GM19239 (cell line): ENCODE data around the gene SMYD2.

Experiments used
- DNase-seq: peaks from one replicate; pipeline ENCODE4 v3.0.0; 2011; ENCODE audit warnings: low spot score; ENCODE audit not compliant: insufficient read length
- FAIRE-seq: peaks from 2 replicates; lab custom pipeline; 2011; peaks lifted over from hg19 to GRCh38; lab: Jason Lieb, UNC

The SMYD2 gene

GRCh38 chr1:214352838-214353237, 71.9 kb downstream of the SMYD2 start:
- DNase-seq: no peak
- FAIRE-seq: no peak

- FAIRE-seq: no peak
- DNase-seq: no peak
These were observed 73.6 kb downstream of the SMYD2 start for GRCh38 chr1:214354440-214355148.

GRCh38 chr1:214360116-214360515, 79.2 kb downstream of the SMYD2 start:
- FAIRE-seq: no peak
- no peak for DNase-seq

GRCh38 chr1:214360525-214361164, 79.7 kb downstream of the SMYD2 start:
- FAIRE-seq (no peak), DNase-seq (no peak)

- FAIRE-seq (no peak), DNase-seq (no peak)
These were observed 80.7 kb downstream of the SMYD2 start for GRCh38 chr1:214361636-214362035.

GRCh38 chr1:214362188-214362882, 81.4 kb downstream of the SMYD2 start:
- DNase-seq: no peak
- no peak for FAIRE-seq

GRCh38 chr1:214363386-214363785, 82.4 kb downstream of the SMYD2 start:
- no peak for FAIRE-seq
- no peak for DNase-seq

- DNase-seq: no peak
- no peak for FAIRE-seq
These were observed 83.4 kb downstream of the SMYD2 start for GRCh38 chr1:214364386-214364785.

- FAIRE-seq: no peak
- DNase-seq: no peak
These were observed 83.9 kb downstream of the SMYD2 start for GRCh38 chr1:214364786-214365295.

- no peak for DNase-seq
- FAIRE-seq: no peak
These were observed 86.9 kb downstream of the SMYD2 start for GRCh38 chr1:214367841-214368240.

- DNase-seq (no peak), FAIRE-seq (no peak)
These were observed 88.4 kb downstream of the SMYD2 start for GRCh38 chr1:214369364-214369763.

- FAIRE-seq: no peak
- no peak for DNase-seq
These were observed 89.7 kb downstream of the SMYD2 start for GRCh38 chr1:214370615-214371014.

- FAIRE-seq (no peak), DNase-seq (no peak)
These were observed 91.1 kb downstream of the SMYD2 start for GRCh38 chr1:214372092-214372491.

GRCh38 chr1:214377485-214377884, 96.5 kb downstream of the SMYD2 start:
- DNase-seq (no peak), FAIRE-seq (no peak)

- FAIRE-seq (no peak), DNase-seq (no peak)
These were observed 96.9 kb downstream of the SMYD2 start for GRCh38 chr1:214377886-214378285.

GRCh38 chr1:214378492-214378891, 97.5 kb downstream of the SMYD2 start:
- FAIRE-seq (no peak), DNase-seq (no peak)

- no peak for FAIRE-seq
- no peak for DNase-seq
These were observed 98.4 kb downstream of the SMYD2 start for GRCh38 chr1:214379236-214379970.

GRCh38 chr1:214380396-214380795, 99.4 kb downstream of the SMYD2 start:
- FAIRE-seq: no peak
- DNase-seq: no peak

- FAIRE-seq (no peak), DNase-seq (no peak)
These were observed 100.2 kb downstream of the SMYD2 start for GRCh38 chr1:214380986-214381695.
